ELF-1 (cell line): ENCODE measurements around the gene SORD.
"Not testable (repeated sequence)": the region's sequence is repeated elsewhere in the genome, so short reads cannot be mapped to it uniquely, and the experiment has no call there.

Source experiments
- DNase-seq: peaks from one replicate; pipeline ENCODE4 v3.0.0-alpha.2; 2016; ENCODE audit warnings: low read depth, low spot score

Gene SORD

GRCh38 chr15:45097466-45097865 lies 74.5 kb downstream of the SORD start:
- no peak for DNase-seq

GRCh38 chr15:45099549-45100165 lies 76.7 kb downstream of the SORD start:
- DNase-seq: no peak

GRCh38 chr15:45100884-45101625 lies 78.1 kb downstream of the SORD start:
- no peak for DNase-seq

GRCh38 chr15:45101749-45102148 lies 78.8 kb downstream of the SORD start:
- DNase-seq: no peak

- no peak for DNase-seq
Observed at GRCh38 chr15:45102226-45102625, 79.2 kb downstream of the SORD start.

- DNase-seq: not testable (repeated sequence)
Observed at GRCh38 chr15:45104170-45104569, 81.2 kb downstream of the SORD start.

- DNase-seq: no peak
Observed at GRCh38 chr15:45105586-45105985, 82.6 kb downstream of the SORD start.

- DNase-seq: no peak
Observed at GRCh38 chr15:45106002-45106790, 83.2 kb downstream of the SORD start.

- DNase-seq: no peak
Observed at GRCh38 chr15:45107941-45108630, 85.1 kb downstream of the SORD start.

GRCh38 chr15:45110256-45110820 lies 87.3 kb downstream of the SORD start:
- DNase-seq: no peak

- no peak for DNase-seq
Observed at GRCh38 chr15:45111390-45112142, 88.6 kb downstream of the SORD start.

- DNase-seq: no peak
Observed at GRCh38 chr15:45112143-45112590, 89.2 kb downstream of the SORD start.

- peak; percentile 30 for DNase-seq
Observed at GRCh38 chr15:45112591-45113379, 89.8 kb downstream of the SORD start.

- DNase-seq: no peak
Observed at GRCh38 chr15:45113380-45113990, 90.5 kb downstream of the SORD start.

GRCh38 chr15:45114076-45114750 lies 91.2 kb downstream of the SORD start, which contains the start of the genes DUOX2 and DUOXA2:
Gene DUOX2 (minus strand): TSS chr15:45114172. CDS start chr15:45113411, 761 bp downstream.
Gene DUOXA2 (plus strand): TSS chr15:45114326. CDS start chr15:45114606, 280 bp downstream.
- DNase-seq: peak; percentile 24

- no peak for DNase-seq
Observed at GRCh38 chr15:45114751-45115085, 91.7 kb downstream of the SORD start.

GRCh38 chr15:45115312-45115820 lies 92.4 kb downstream of the SORD start:
- DNase-seq: no peak

- DNase-seq: no peak
Observed at GRCh38 chr15:45116006-45116481, 93.0 kb downstream of the SORD start.
